GM12872 (cell line): Measurements from ENCODE around the gene LTBP3.

Source experiments
- CTCF ChIP-seq: IDR thresholded peaks from 3 replicates; pipeline ENCODE4 v1.5.1; 2011; ENCODE audit warnings: low read depth, mild to moderate bottlenecking, low read length, moderate library complexity; ENCODE audit not compliant: insufficient read depth

LTBP3 gene

GRCh38 chr11:65583589-65583988 is 25.4 kb upstream of the LTBP3 start:
- no peak for TF ChIP-seq CTCF

- TF ChIP-seq CTCF, result no peak
These were observed 23.8 kb upstream of the LTBP3 start for GRCh38 chr11:65581928-65582327.

GRCh38 chr11:65580756-65581155 is 22.6 kb upstream of the LTBP3 start:
- TF ChIP-seq CTCF, result no peak

GRCh38 chr11:65580031-65580692 is 22.0 kb upstream of the LTBP3 start:
- no peak for TF ChIP-seq CTCF

- no peak for TF ChIP-seq CTCF
These were observed 21.1 kb upstream of the LTBP3 start for GRCh38 chr11:65579291-65579690.

GRCh38 chr11:65578667-65579066 is 20.5 kb upstream of the LTBP3 start:
- no peak for TF ChIP-seq CTCF

- TF ChIP-seq CTCF, result no peak
These were observed 20.0 kb upstream of the LTBP3 start for GRCh38 chr11:65578134-65578533.

GRCh38 chr11:65577756-65578109 is 19.6 kb upstream of the LTBP3 start:
- no peak for TF ChIP-seq CTCF
